Mucosa of gallbladder (tissue), 1 donor: ENCODE data around the gene ELOVL7. TPM values are rescaled to one million over a fixed set of nuclear protein-coding genes. Genes with fewer than 3 reads are reported as not detected.
A peak's percentile ranks its signal among the peaks of the same experiment; 100 is the strongest.
"Not testable (repeated sequence)": the region's sequence is repeated elsewhere in the genome, so short reads cannot be mapped to it uniquely, and the experiment has no call there.

Source experiments
- DNase-seq: peaks from one replicate; pipeline ENCODE4 v3.0.0-alpha.2; 2020; ENCODE audit warnings: low spot score
- total RNA-seq: library from RNA; stranded (reverse); gene quantifications from one replicate; pipeline ENCODE4 v1.2.1, GENCODE V29; 2021
- donor health status: DM: no; HTN: no; CAD: no.

ELOVL7 gene
- 66.8 TPM for total RNA-seq

DNA sequence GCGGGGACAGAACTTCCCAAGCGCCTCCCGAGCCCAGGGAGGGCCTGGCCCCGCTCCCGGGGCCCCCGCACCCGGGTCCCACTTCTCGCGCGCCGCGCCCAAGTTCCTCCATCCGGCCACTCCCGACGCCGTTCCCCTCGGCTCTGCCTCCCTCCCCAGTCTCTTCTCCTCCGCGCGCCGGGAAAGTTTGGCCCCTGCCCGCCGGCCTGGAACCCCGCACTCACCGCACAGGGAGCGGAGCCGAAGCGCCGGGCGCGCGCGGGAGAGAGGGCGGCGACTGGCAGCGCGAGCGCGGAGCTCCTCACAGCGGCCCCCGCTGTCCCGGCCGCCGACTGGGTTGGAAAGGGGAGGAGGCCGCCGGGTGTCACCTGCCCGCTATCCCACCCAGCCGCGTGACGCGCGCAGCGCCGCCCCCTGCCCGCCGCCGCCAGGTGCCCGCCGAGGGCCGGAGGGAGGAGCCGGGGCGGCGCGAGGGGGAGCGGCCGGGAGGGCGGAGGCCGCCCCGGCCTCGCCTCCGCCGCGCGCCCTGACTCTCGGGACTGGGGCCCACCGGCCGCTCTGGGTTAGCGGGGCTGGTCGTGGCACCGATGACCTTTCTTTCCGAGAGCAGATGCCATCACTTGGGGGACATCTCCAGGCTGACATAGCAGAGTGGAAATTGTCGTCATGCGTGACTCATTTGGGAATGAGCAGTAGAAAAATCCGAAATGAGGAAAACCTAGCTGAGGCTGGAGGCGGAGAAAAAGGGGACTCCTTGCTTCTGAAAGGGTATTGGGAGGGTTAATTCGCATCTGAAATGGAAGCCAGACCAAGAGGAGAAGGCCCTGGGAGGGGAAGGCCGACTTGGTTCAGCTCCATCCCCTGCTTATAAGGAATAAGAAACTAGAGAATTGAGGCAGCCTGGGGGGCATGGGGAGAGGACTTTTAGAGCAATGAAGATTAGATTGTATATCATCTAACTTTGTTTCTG lies at the start of gene ELOVL7:
Gene ELOVL7 (minus strand): TSS at position 334 of the 970 bp plus-strand sequence. CDS start 56,872 bp downstream, outside the sequence.
- peak; percentile 84 for DNase-seq

DNA sequence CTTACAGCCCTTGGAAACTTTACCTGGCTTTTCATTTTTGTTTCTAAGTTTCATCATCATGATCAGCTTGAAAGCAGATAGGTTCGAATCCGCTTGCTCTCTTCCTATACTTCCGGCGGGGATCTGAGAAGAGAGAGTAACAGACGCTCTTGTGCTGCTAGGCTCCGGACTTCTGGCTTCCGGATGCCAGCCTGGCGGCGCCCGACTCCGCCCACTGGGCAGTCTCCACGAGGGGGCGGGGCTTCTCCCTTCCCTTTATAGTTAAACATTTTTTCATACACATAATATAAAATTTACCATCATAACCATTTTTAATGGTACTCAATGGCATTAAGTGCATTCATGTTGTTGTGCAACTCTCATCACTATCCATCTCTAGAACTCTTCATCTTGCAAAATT lies 49.5 kb upstream of the ELOVL7 start:
- no peak for DNase-seq

DNA sequence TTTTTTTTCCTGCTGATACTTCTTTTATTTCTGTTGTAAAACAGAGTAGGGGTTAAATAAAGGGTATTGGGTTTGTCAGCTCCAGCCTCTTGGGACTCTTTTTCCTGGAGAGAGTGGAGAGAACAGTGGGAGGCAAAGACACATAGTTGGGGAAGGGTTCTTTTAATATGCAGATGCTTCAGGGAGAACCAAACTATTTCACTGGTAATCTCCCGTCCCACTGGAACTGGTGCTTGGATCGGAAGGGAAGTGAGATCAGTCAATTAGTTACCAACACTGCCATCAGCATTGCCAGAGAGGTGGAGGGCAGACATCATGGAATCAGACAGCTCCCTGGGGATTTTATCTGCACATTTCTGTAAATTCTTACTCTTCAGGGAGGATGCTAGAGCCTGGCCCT lies 47.6 kb upstream of the ELOVL7 start:
- DNase-seq: no peak

DNA sequence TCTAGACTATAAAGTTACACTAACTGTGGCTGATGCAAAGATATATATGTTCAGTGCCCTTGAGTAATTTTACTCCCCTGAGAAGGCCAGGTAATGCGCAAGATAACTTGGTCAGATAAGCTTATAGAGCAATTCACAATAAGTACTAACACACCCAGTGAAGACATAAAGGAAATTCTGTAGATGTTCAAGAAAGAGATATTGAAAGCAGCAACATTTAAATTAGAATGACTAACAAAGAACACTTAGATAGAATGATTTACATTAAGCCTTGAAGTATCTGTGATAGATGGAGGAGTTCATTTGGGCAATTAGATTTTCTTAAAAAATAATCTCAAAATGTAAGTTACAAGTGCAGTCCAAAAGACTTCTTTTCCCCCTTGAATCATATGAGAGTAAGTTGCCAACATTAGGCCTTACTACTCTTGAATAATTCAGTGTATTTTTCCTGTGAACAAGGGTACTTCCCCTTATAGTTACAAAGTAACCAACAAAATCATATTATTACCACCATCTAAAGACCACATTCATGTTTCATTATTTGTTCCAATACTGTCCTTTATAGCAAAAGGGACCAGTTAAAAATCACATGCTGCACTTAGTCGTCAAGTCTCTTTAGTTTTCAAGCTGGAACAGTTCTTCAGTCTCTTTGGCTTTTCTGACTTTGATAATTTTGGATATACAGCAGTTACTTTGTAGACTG lies 44.4 kb upstream of the ELOVL7 start:
- DNase-seq: no peak

DNA sequence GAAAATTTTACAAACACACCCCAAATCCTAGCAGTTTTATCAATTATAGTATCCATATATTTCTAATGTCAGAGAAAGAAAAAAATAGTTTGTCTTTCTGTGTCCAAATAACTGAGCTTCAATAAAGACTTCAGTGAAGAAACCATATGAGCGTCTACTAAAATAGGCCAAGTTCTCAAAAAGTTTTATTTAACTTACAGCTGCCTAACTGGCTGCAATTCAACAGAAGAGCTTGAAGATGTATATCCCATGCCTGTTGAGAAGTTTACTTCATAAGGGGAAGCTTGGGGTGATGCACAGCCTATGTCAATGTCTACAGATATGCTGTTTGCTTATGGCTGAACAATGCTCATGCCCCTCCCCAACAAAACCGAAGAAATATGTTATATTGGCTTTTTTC lies 43.7 kb upstream of the ELOVL7 start:
- no peak for DNase-seq

- no peak for DNase-seq
Measured at GRCh38 chr5:60887096-60887495, 43.0 kb upstream of the ELOVL7 start.

- DNase-seq: no peak
Measured at GRCh38 chr5:60886158-60886557, 42.1 kb upstream of the ELOVL7 start.

GRCh38 chr5:60883229-60883628 lies 39.2 kb upstream of the ELOVL7 start:
- no peak for DNase-seq

- no peak for DNase-seq
Measured at GRCh38 chr5:60872892-60873291, 28.8 kb upstream of the ELOVL7 start.

DNA sequence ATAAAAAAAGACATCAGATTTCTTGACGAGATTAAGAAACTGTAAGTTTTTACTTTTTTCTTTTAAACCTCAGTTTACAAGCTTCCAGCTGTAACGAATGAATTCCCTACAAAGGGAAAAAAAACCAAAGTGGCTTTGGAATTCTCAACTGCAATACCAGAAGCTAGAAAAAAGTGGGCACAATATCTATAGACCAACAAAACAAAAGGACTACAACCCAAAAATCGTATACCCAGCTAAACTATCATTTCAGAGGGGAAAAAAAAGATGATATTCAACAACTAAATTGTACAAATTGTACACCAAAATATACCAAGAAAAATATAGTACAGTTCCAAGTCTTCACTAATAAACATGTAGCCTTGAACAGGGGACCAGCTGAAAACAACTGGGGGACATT lies 26.8 kb upstream of the ELOVL7 start:
- DNase-seq: no peak

- DNase-seq: not testable (repeated sequence)
Measured at GRCh38 chr5:60860572-60860971, 16.5 kb upstream of the ELOVL7 start.

GRCh38 chr5:60856066-60856465 lies 12.0 kb upstream of the ELOVL7 start:
- no peak for DNase-seq

DNA sequence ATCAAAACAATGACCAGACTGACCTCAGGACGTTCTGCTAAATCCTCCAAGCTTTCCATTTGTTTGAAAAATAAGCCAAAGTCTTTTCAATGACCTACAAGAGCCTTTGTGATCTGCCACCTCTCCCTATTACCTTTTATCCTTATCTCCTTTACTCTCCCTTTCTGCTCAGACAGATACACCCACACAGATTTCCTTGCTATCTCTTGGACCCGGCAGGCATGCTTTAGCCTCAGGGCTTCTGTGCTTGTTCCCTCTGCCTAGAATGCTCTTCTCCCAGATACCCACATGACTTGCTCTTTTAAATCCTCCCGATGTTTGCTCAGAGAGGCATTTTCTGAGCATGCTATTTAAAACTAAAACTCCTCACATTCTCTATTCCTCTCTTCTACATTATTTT lies 8.9 kb upstream of the ELOVL7 start:
- DNase-seq: no peak

DNA sequence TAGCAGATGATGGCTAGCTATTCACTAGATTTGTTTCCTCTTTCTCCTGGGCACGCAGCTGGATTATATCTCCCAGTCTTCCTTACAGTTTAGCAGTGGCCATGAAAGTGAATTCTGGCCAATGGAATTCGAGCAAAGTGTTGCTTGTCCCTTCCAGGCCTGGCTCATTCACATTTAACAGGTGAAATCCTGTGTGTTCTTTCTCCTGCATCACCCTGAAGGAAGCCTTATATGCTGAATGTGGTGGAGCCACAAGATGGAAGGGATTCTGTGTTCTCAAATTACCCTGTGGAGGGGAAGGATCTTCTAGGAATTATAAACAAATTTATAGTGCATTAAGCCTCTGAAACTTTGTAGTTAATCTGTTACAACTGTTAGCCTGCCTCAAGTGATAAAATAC lies 8.2 kb upstream of the ELOVL7 start:
- DNase-seq: no peak

DNA sequence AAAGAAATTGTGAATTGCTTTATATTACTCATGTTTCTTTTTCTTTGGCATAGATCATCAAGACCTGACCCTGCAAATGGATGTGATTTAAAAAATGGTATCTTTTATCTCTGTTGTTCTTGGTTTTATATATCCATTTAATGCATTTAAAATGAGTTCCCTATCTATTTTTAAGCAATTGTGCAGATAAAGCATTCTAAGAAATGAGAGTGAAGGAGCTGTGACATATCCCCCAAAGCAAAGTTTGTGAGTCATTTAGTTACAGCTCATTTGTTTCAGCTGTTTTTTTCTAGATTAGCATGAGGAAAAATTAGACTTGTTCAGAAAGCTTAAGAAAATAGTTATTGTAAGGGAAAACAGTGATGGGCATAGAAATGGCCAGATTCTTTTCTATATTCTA lies 7.6 kb upstream of the ELOVL7 start:
- no peak for DNase-seq

DNA sequence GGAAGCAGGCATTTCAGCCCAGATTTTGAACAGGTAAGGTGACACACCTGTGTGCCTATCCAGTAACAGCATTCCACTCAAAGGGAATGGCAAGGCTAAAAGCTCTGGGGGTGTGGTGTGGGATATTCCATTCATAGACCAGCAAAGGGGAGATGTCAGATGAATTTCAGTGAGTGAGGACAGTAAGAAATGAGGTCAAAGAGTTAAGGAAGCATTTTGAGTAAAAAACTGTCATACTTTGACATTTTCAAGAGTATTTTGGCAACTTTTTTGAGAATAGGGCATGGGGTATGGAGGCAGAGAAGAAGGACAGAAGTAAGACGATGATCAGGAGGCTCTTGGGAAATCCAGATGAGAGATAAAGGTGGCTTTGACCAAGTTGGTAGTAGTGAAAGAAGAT lies 2.2 kb upstream of the ELOVL7 start:
- no peak for DNase-seq

DNA sequence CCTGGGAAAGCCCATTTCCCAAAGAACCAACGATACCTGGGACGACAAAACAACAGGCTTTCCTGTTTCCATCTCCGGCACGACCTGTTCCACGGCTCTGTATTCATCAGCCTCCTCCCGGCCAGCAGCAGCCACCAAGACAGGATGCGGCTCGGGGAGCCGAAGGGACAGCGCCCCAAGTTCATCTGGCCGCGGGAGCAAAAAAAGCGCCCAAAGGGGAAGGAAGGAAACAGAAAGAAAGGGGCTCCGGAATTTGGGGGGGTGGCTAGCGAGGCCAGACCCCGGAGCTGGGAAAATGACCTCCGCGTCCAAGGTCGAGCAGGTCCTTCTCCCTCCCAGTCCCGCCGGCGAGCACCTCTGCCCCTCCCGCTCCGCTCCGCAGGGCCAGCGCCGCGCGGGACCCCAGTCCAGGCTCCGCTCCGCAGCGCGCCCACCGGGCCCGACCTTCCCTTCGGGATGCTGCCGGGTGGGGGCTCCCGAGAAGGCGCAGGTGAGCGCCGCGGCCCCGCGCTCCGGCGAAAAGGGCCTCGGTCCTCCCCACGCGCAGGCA lies 608 bp downstream of the ELOVL7 start:
- DNase-seq: no peak

- no peak for DNase-seq
Measured at GRCh38 chr5:60842871-60843385, 1.1 kb downstream of the ELOVL7 start.

GRCh38 chr5:60841361-60841760 lies 2.7 kb downstream of the ELOVL7 start:
- DNase-seq: no peak

- DNase-seq: no peak
Measured at GRCh38 chr5:60836131-60836530, 7.9 kb downstream of the ELOVL7 start.

GRCh38 chr5:60835554-60835953 lies 8.5 kb downstream of the ELOVL7 start:
- DNase-seq: no peak

- no peak for DNase-seq
Measured at GRCh38 chr5:60833520-60833919, 10.5 kb downstream of the ELOVL7 start.
